ENCODE results near the gene WARS2.

WARS2 gene

DNA sequence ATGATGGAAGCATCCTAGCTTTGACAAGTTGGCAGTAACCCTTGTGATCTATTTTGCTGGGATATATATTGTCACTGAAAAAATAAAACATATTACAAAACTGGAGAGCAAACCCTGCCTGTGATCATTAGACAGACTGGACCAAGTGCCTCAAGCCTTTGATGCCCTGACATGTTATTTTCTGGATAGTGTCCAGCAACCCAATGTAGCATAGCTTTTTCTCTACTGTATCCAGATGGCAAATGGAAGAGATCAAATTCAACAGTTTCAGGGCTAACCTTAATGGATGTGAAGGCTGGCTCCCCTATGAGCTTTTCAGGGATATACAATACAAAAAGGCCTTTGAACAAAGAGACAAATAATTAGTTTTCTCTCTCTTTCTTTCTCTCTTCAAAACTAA lies 25.1 kb downstream of the WARS2 start:
- no peak for TF ChIP-seq ZNF274 (IDR thresholded peaks at IDR 0.05; ENCODE audit: low read depth, low read length)
- H3K4me3 ChIP-seq (ENCODE audit: low read length), result no peak overlapping the region

DNA sequence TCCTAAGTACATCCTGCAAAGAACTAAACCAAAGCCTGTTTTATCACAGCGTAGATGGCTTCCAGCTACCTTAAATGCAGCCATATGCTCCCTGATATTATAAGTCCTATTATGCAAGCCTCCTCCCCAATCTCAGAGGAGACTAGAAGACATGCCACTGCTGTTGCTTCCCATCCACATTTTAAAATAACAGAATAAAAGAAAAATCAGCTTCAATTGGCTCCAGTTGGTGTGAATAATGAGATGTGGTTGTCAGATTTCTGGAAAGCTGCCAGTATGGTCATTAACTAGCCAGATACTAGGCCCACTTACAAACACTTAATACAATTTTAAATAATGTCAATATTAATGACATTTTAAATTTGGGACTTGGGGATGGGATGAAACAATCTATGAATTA lies 25.7 kb downstream of the WARS2 start:
- no peak for TF ChIP-seq ZNF274 (IDR thresholded peaks at IDR 0.05; ENCODE audit: low read depth, low read length)
- H3K4me3 ChIP-seq (ENCODE audit: low read length), result no peak overlapping the region

DNA sequence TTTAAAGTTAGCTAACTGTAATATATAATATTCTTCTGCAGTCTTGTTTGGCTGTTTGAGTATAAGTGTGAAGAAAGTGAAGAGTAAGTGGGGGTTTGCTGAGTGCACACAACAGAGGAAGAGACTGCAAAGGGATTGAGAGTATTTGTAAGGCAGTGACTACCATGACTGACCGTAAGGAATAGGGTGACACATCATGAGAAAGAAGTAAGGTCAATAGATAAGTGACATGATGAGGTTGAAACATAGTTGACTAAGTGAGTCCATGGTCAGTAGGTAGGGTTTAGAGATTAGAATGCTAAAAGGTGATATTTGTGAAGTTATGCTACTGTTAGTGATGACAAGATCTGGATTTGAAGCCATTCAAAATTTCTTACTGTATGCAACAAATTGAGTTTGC lies 27.7 kb downstream of the WARS2 start:
- TF ChIP-seq ZNF274 (IDR thresholded peaks at IDR 0.05; ENCODE audit: low read depth, low read length), result no peak
- no peak overlapping the region for H3K4me3 ChIP-seq (ENCODE audit: low read length)

DNA sequence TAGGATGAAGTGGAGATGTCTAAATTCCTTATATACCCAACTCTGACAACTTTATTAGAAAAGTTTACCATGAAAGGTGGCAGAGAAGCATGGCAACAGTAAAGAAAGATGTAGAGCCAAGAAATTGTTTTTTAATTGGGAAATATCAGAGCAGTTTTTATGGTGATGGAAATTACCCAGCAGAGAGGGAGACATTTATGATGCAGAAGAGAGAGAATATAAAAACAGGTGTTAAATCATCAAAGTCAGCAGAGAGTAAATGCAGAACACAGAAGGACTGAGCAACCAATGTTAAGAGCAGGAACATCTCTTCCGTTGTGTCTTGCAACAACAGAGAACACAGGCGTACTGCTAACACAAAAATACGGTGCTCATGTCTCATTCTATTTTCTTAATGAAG lies 28.2 kb downstream of the WARS2 start:
- no peak for TF ChIP-seq ZNF274 (IDR thresholded peaks at IDR 0.05; ENCODE audit: low read depth, low read length)
- H3K4me3 ChIP-seq (ENCODE audit: low read length), result no peak overlapping the region

DNA sequence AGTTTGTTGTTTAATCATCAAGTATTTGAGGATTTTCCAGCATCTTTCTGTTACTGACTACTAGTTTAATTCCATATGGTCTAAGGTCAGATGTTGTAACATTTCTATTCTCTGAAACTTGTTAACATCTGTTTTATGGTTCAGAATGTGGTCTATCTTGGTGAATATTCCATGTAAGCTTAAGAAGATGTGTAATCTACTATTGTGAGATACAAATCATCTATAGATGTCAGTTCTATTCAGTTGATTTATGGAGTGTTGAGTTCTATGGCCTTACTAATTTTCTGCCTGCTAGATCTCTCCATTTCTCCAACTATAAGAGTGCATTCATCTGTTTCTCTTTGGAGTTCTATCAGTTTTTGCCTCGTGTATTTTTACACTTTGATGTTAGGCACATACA lies 31.5 kb downstream of the WARS2 start:
- no peak for TF ChIP-seq ZNF274 (IDR thresholded peaks at IDR 0.05; ENCODE audit: low read depth, low read length)
- H3K4me3 ChIP-seq (ENCODE audit: low read length), result no peak overlapping the region

DNA sequence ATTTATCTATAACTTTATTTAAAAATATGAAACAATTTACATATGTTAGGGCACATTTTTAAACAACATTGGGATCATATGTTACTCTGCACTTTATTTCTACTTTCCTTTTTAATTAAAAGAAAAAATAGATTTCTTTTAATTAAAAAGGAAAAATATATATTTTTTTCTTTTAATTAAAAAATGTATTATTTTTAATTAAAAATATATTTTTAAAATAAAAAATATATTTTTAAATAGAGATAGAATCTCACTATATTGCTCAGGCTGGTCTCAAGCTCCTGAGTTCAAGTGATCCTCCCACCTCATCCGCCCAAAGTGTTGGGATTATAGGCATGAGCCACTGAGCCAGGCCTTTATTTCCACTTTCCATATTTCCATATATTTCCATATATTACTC lies 36.7 kb downstream of the WARS2 start:
- no peak overlapping the region for H3K4me3 ChIP-seq (ENCODE audit: low read length)
- TF ChIP-seq ZNF274 (IDR thresholded peaks at IDR 0.05; ENCODE audit: low read depth, low read length), result no peak

DNA sequence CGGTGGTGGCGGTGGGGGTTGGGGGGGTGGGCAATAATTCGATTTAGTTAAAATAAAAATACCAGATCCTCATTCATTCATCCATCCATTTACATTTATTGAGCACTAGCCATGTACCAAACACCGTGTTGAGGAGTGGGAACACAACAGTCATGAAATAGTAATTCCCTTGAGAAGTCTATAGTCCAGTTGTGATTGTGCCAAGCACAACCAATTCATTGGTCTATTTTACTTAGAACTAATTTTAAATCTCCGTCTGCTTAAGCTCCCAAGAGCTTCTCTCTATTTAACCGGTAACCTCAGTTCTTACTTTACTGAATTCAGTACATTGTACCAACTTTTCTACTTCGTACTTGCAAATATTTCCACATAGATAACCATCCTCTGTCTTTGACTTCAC lies 38.4 kb downstream of the WARS2 start:
- TF ChIP-seq ZNF274 (IDR thresholded peaks at IDR 0.05; ENCODE audit: low read depth, low read length), result no peak
- H3K4me3 ChIP-seq (ENCODE audit: low read length), result no peak overlapping the region

DNA sequence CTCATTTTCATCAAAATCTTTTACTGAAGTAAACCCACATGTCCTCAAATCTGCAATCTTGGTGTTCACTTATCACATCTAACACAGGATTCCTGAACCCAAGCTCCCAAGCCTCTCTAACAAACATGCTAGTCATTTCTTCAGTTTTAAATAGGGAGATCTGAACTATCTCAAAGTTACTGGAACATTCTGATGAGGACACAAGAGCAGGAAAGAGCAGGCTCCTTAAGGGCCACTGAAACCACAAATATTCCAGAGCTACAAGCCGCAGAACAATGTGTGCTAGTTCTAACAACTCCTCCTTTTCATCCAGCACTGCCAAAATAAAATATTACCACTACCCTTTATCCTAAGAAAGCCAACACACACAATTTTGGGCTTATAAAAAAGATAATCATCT lies 38.9 kb downstream of the WARS2 start:
- H3K4me3 ChIP-seq (ENCODE audit: low read length), result no peak overlapping the region
- no peak for TF ChIP-seq ZNF274 (IDR thresholded peaks at IDR 0.05; ENCODE audit: low read depth, low read length)

DNA sequence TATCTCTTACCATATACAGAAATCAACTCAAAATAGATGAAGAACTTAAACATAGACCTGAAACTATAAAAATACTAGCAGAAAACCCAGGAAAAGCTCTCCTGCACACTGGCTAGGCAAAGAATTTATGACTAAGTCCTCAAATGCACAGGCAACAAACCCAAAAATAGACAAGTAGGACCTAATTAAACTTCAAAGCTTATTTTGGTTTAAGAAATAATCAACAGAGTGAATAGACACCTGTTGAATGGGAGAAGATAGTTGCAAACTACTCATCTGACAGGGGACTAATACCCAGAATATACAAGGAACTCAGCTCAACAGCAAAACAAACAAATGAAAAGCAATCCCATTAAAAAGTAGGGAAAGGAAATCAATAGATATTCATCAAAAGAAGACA lies 40.7 kb downstream of the WARS2 start:
- TF ChIP-seq ZNF274 (IDR thresholded peaks at IDR 0.05; ENCODE audit: low read depth, low read length), result no peak

DNA sequence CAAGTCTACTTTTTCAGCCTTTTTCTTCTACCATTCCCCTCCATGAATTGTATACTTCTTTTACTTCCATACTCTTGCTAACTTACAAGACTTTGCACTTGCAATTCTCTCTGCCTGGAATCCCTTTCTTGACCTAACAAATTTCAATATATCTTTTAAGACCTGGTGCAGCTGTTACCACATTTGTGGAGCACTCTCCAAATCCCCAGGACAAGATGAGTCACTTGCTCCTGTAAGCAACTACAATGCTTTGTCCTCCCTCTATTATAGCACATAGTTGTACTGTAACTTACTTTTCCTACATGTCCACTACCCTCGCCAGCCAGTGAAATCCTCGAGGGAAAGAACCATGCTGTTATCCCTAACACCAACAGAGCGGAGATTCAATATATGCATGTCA lies 43.1 kb downstream of the WARS2 start:
- no peak for TF ChIP-seq ZNF274 (IDR thresholded peaks at IDR 0.05; ENCODE audit: low read depth, low read length)
- no peak overlapping the region for H3K4me3 ChIP-seq (ENCODE audit: low read length)

More for the DNA sequence above, 40.7 kb downstream of the WARS2 start:
- H3K4me3 ChIP-seq (ENCODE audit: low read length), result no peak overlapping the region

DNA sequence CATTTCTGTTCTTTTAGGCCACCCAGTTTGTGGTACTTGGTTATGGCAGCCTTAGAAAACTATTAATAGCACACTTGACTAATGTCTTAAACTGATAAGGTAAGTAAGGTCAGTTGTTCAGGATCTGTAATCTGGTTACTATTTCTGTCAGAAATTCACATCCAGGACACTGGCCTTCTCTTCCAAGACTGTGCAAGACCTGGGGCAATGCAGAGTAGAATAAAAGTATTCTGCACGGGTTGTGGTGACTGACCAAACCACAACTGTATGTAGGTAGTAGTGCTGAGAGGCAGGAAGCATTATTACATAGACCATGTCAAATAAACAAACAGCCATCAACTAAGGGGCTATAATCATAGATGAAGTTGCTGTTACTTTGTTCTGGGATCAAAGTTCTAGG lies 46.7 kb downstream of the WARS2 start:
- TF ChIP-seq ZNF274 (IDR thresholded peaks at IDR 0.05; ENCODE audit: low read depth, low read length), result no peak
- no peak overlapping the region for H3K4me3 ChIP-seq (ENCODE audit: low read length)

DNA sequence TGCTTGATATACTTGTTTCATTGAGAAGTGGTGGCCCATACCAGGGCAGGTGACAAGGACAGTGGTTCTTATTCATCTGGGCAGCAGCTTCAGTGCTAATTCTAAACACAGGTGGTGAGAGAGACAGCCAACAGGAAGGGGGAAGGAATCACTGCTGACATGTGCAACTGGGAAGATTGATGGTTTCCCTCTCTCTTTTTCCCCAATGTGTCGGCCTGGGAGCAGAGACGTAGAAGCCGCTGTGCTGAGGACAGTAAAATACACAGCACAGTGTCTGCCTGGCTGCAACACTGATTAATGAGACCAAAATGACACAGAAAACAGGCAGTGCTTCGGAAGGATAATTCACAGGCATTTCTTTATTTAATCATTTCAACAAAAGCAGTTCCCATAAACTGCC lies 48.8 kb downstream of the WARS2 start:
- no peak overlapping the region for H3K4me3 ChIP-seq (ENCODE audit: low read length)
- no peak for TF ChIP-seq ZNF274 (IDR thresholded peaks at IDR 0.05; ENCODE audit: low read depth, low read length)

DNA sequence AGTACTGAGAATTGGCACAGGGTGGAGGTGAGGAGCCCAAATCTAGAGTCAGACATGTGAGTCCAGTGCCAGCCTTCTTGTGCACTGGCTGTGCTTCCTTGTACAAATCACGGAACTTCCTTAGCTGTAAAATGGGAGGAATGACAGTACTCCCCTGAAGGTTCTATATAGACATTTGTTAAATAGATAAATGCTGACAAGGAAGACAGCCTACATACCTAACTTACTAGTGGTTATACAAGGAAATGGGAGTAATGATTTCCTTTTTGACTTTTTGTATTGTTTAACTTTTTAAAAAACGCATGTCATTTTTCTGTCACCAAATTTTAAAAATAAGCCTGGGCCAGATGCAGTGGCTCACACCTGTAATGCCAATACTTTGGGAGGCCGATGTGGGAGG lies 50.2 kb downstream of the WARS2 start:
- no peak overlapping the region for H3K4me3 ChIP-seq (ENCODE audit: low read length)
- no peak for TF ChIP-seq ZNF274 (IDR thresholded peaks at IDR 0.05; ENCODE audit: low read depth, low read length)

DNA sequence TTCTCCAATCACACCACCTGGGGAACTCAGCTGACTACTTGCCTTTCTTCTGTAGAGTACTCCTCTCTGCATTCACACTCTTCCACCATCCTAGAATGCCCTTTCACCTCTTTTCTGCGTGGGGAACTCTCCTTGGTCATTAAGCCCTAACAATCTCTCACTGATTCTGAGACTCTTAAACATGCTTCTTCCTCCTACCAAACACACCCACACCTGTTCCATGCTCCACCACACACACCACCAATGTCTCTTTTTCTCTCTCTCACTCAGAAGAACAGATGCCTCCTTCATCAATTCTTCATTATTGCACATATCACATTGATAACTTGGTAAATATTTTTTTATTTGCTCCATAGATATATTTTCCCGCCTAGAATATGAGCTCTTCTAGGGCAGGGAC lies 53.6 kb downstream of the WARS2 start:
- TF ChIP-seq ZNF274 (IDR thresholded peaks at IDR 0.05; ENCODE audit: low read depth, low read length), result no peak
- H3K4me3 ChIP-seq (ENCODE audit: low read length), result no peak overlapping the region

DNA sequence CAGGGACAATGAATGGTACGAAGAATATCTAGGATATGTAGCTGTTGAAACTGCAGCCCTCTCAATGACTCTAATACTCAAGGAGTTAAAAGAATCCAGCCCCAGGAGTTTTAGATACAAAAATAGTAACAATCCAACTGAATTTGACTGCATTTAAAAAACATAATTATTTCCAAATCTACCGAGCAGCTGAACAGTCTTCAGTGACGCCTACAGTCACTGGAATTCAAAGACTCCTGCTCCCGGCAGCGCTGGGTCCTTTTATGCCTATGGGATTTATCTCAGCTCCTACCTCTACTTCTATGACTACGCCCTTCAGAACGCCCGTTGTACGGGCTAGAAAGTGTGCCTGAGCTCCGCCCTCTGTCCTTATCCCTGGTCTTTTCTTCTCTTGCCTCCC lies 55.7 kb downstream of the WARS2 start:
- no peak for TF ChIP-seq ZNF274 (IDR thresholded peaks at IDR 0.05; ENCODE audit: low read depth, low read length)
- no peak overlapping the region for H3K4me3 ChIP-seq (ENCODE audit: low read length)

DNA sequence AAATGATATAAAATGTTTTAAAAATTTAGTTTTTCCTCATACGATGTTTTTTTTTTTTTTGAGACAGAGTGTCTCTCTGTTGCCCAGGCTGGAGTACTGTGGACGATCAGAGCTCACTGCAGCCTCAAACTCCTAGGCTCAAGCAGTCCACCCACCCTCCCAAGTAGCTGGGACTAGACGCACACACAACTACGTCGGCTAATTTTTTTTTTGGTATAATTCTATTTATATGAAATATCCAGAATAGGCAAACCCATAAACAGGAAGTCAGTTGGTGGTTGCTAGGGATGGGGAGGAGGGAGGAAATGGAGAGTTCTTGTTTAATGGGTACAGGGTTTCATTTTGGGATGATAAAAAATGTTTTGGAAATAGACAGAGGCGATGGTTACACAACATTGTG lies 56.5 kb downstream of the WARS2 start:
- H3K4me3 ChIP-seq (ENCODE audit: low read length), result no peak overlapping the region
- no peak for TF ChIP-seq ZNF274 (IDR thresholded peaks at IDR 0.05; ENCODE audit: low read depth, low read length)

DNA sequence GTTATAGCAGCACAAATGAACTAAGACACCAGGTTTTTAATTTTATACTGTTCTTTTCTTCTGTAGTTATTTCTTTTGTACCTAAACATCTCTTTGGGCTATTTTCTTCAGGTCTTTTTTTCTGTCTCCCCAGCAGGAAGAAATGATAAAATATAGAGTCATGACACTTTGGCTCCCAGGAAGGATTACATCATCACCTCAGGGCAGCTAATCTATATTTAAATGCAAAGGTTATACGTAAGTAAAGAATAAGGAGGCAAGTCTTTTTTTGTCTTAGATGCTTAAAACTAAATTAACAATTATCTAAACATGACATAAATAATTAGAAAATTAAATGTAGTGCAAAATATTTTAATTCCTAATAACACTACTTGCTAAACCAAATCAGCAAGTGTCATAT lies 57.0 kb downstream of the WARS2 start:
- H3K4me3 ChIP-seq (ENCODE audit: low read length), result no peak overlapping the region
- no peak for TF ChIP-seq ZNF274 (IDR thresholded peaks at IDR 0.05; ENCODE audit: low read depth, low read length)
